Upper lobe of left lung (tissue), 6 donors: ENCODE results near the gene PRKCH. TPM values are rescaled to one million over a fixed set of nuclear protein-coding genes. Genes with fewer than 3 reads are reported as not detected.

Experiments used
- ATAC-seq, 2 donors: fragments of 200-7000 bp; cut with Tn5 transposase; one replicate each; pipeline ENCODE4 v1.9.1; 2022; ENCODE audit warnings: mild to moderate bottlenecking in 2 of 2, moderate library complexity in 2 of 2; ENCODE audit not compliant: low FRiP score in 2 of 2
- DNase-seq, 2 donors: peaks; one replicate each; pipeline ENCODE4 v3.0.0-alpha.2; 2019 to 2020
- H3K27ac ChIP-seq, 4 donors: fragments of 200-600 bp; sonication (generic); one replicate each; pipeline ENCODE4 v1.5.1; 2016 to 2019
- H3K27me3 ChIP-seq, 4 donors: fragments of 200-600 bp; sonication (generic); one replicate each; pipeline ENCODE4 v1.5.1; 2017 to 2019
- H3K36me3 ChIP-seq, 4 donors: fragments of 200-600 bp; sonication (generic); one replicate each; pipeline ENCODE4 v1.5.1; 2016 to 2019
- H3K4me1 ChIP-seq, 4 donors: fragments of 200-600 bp; sonication (generic); one replicate each; pipeline ENCODE4 v1.5.1; 2018 to 2019
- H3K4me3 ChIP-seq, 4 donors: fragments of 200-600 bp; sonication (generic); one replicate each; pipeline ENCODE4 v1.5.1; 2017 to 2019; ENCODE audit warnings: mild to moderate bottlenecking in 2 of 4, moderate library complexity in 1 of 4
- H3K9me3 ChIP-seq, 4 donors: fragments of 200-600 bp; sonication (generic); one replicate each; pipeline ENCODE4 v1.5.1; 2018 to 2019
- CTCF ChIP-seq, 6 experiments: fragments of 450-650 bp in 4 of 6; fragments of 200-600 bp in 2 of 6; sonication (generic) in 2 of 6; IDR thresholded peaks; one replicate each; pipeline ENCODE4 v1.5.1; 2016 to 2019; ENCODE audit warnings: antibody characterized with exemption in 6 of 6
- EP300 ChIP-seq, 4 donors: sonication (generic); formaldehyde crosslinking; IDR thresholded peaks; one replicate each; pipeline ENCODE4 v1.5.1; 2017; ENCODE audit warnings: antibody characterized with exemption in 4 of 4, control low read depth in 2 of 4
- POLR2A ChIP-seq, 4 donors: fragments of 450-650 bp; IDR thresholded peaks; one replicate each; pipeline ENCODE4 v1.5.1; 2016 to 2017; ENCODE audit warnings: antibody characterized with exemption in 4 of 4, mild to moderate bottlenecking in 2 of 4
- POLR2AphosphoS5 ChIP-seq, 2 donors: sonication (generic); formaldehyde crosslinking; IDR thresholded peaks; one replicate each; pipeline ENCODE4 v1.5.1; 2017; ENCODE audit warnings: antibody characterized with exemption in 2 of 2
- WGBS, 2 donors: methylation state at CpG; one replicate each; pipeline ENCODE4 v1.1.5; 2017 to 2018; 5-methylcytosine and 5-hydroxymethylcytosine counted together
- total RNA-seq, 6 donors: library from RNA; depleted of rRNA in 4 of 6; stranded (reverse); fragments of >200 nt in 4 of 6; gene quantifications; one replicate each; pipeline versions ENCODE4 v1.1.0 to v1.2.1, GENCODE V29; 2016 to 2021
- donor health status: DM: no; HTN: no; CAD: no; lungs with moderate emphysema.
- donor health status: DM: no; HTN: yes; CAD: no; lungs with severe emphysema.

The PRKCH gene
- total RNA-seq, 6 donors from 2014 or later = 54.0 to 102 (median 76.6) TPM

GRCh38 chr14:61517911-61518384 lies 196.6 kb downstream of the PRKCH start:
- WGBS, 2 donors = 46 to 54% methylated on average over 6 of the region's 6 CpGs
- Histone ChIP-seq H3K9me3 (no peaks in the 10 kb centered on the region), H3K27me3 (no peaks in the 10 kb centered on the region), H3K27ac (peak overlapping the region in 2 of 4 donors; percentile 5 to 13), H3K4me1 (peaks cover 26 to 49% (median 38%) of the 10 kb centered on the region in 4 donors), H3K4me3 (no peak overlapping the region), H3K36me3 (no peaks in the 10 kb centered on the region)
- TF ChIP-seq POLR2AphosphoS5 (IDR thresholded peaks at IDR 0.05) (no peak), EP300 (IDR thresholded peaks at IDR 0.05) (no peak), POLR2A (IDR thresholded peaks at IDR 0.05) (no peak), CTCF (IDR thresholded peaks at IDR 0.05) (no peak)
- ATAC-seq (peak in 1 of 2 donors; percentile 9), DNase-seq (no peak)

GRCh38 chr14:61518403-61518802 lies 197.0 kb downstream of the PRKCH start:
- Histone ChIP-seq H3K4me3 (no peak overlapping the region), H3K36me3 (no peaks in the 10 kb centered on the region), H3K4me1 (peaks cover 30 to 54% (median 39%) of the 10 kb centered on the region in 4 donors), H3K27ac (peak overlapping the region in 1 of 4 donors; percentile 13), H3K27me3 (no peaks in the 10 kb centered on the region), H3K9me3 (no peaks in the 10 kb centered on the region)
- WGBS, 2 donors = 55 to 59% methylated on average over 2 of the region's 2 CpGs
- no peak for TF ChIP-seq EP300 (IDR thresholded peaks at IDR 0.05)
- TF ChIP-seq POLR2A (IDR thresholded peaks at IDR 0.05) = no peak
- TF ChIP-seq POLR2AphosphoS5 (IDR thresholded peaks at IDR 0.05) = no peak
- no peak for TF ChIP-seq CTCF (IDR thresholded peaks at IDR 0.05)
- ATAC-seq (no peak), DNase-seq (no peak)

GRCh38 chr14:61519106-61519505 lies 197.7 kb downstream of the PRKCH start:
- DNase-seq (no peak), ATAC-seq (no peak)
- H3K4me1 ChIP-seq = peaks cover 37 to 55% (median 44%) of the 10 kb centered on the region in 4 donors
- H3K9me3 ChIP-seq = no peaks in the 10 kb centered on the region
- WGBS, 2 donors = 95 to 100% methylated on average over 6 of the region's 6 CpGs
- H3K36me3 ChIP-seq = no peaks in the 10 kb centered on the region
- TF ChIP-seq POLR2A (IDR thresholded peaks at IDR 0.05) = no peak
- TF ChIP-seq POLR2AphosphoS5 (IDR thresholded peaks at IDR 0.05) = no peak
- no peak for TF ChIP-seq CTCF (IDR thresholded peaks at IDR 0.05)
- no peak for TF ChIP-seq EP300 (IDR thresholded peaks at IDR 0.05)
- no peak overlapping the region for H3K4me3 ChIP-seq
- no peaks in the 10 kb centered on the region for H3K27me3 ChIP-seq
- H3K27ac ChIP-seq = no peak overlapping the region

GRCh38 chr14:61519735-61520134 lies 198.4 kb downstream of the PRKCH start:
- Histone ChIP-seq H3K4me3 (no peak overlapping the region), H3K36me3 (no peaks in the 10 kb centered on the region), H3K27ac (no peak overlapping the region), H3K4me1 (peaks cover 43 to 55% (median 45%) of the 10 kb centered on the region in 4 donors), H3K27me3 (no peaks in the 10 kb centered on the region), H3K9me3 (no peaks in the 10 kb centered on the region)
- TF ChIP-seq POLR2AphosphoS5 (IDR thresholded peaks at IDR 0.05) = no peak
- no peak for TF ChIP-seq POLR2A (IDR thresholded peaks at IDR 0.05)
- no peak for TF ChIP-seq CTCF (IDR thresholded peaks at IDR 0.05)
- TF ChIP-seq EP300 (IDR thresholded peaks at IDR 0.05) = no peak
- 84 to 86% methylated on average over 1 of the region's 1 CpG for WGBS, 2 donors
- no peak for ATAC-seq
- DNase-seq = no peak

- DNase-seq (no peak), ATAC-seq (no peak)
- Histone ChIP-seq H3K4me1 (peaks cover 48 to 63% (median 53%) of the 10 kb centered on the region in 4 donors), H3K36me3 (no peaks in the 10 kb centered on the region), H3K4me3 (no peak overlapping the region), H3K9me3 (no peaks in the 10 kb centered on the region), H3K27ac (no peak overlapping the region), H3K27me3 (no peaks in the 10 kb centered on the region)
- TF ChIP-seq EP300 (IDR thresholded peaks at IDR 0.05) (no peak), POLR2AphosphoS5 (IDR thresholded peaks at IDR 0.05) (no peak), POLR2A (IDR thresholded peaks at IDR 0.05) (no peak), CTCF (IDR thresholded peaks at IDR 0.05) (no peak)
- WGBS, 2 donors = 82 to 88% methylated on average over 1 of the region's 1 CpG
Measured at GRCh38 chr14:61520576-61520975, 199.2 kb downstream of the PRKCH start.
